Stomach smooth muscle (tissue), 2 donors: ENCODE data around the gene PRSS16.

Experiments used
- H3K27ac ChIP-seq: one replicate; pipeline ENCODE4 v1.7.0; 2013; ENCODE audit warnings: mild to moderate bottlenecking, low read length, inconsistent platforms
- H3K27me3 ChIP-seq, 2 donors: one replicate each; pipeline ENCODE4 v1.7.0; 2013; ENCODE audit warnings: low read length in 2 of 2; ENCODE audit not compliant: insufficient read depth in 2 of 2, control insufficient read depth in 1 of 2
- H3K36me3 ChIP-seq, 2 donors: one replicate each; pipeline ENCODE4 v1.7.0; 2013; ENCODE audit warnings: low read length in 2 of 2; ENCODE audit not compliant: control insufficient read depth in 2 of 2, insufficient read depth in 2 of 2
- H3K4me1 ChIP-seq: one replicate; pipeline ENCODE4 v1.7.0; 2013; ENCODE audit warnings: low read length; ENCODE audit not compliant: control insufficient read depth, insufficient read depth
- H3K4me3 ChIP-seq, 2 donors: one replicate each; pipeline ENCODE4 v1.7.0; 2013; ENCODE audit warnings: low read length in 2 of 2
- H3K9ac ChIP-seq, 2 donors: one replicate each; pipeline ENCODE4 v1.7.0; 2013; ENCODE audit warnings: low read length in 2 of 2, mild to moderate bottlenecking in 1 of 2
- H3K9me3 ChIP-seq, 2 donors: one replicate each; pipeline ENCODE4 v1.7.0; 2013; ENCODE audit warnings: low read length in 2 of 2; ENCODE audit not compliant: control insufficient read depth in 2 of 2
- donor health status: healthy.
- donor health status: Pancreatic carcinoma.

PRSS16 gene

GRCh38 chr6:27296106-27296783 lies 48.7 kb downstream of the PRSS16 start:
- Histone ChIP-seq H3K36me3 (no peaks in the 10 kb centered on the region), H3K9me3 (peaks cover 0 to 10% of the 10 kb centered on the region in 2 donors), H3K4me1 (no peaks in the 10 kb centered on the region), H3K9ac (no peak overlapping the region), H3K27me3 (peaks cover 35 to 60% of the 10 kb centered on the region in 2 donors), H3K27ac (no peak overlapping the region), H3K4me3 (peak overlapping the region in 1 of 2 donors; percentile 22)

GRCh38 chr6:27297484-27297856 lies 50.0 kb downstream of the PRSS16 start:
- no peaks in the 10 kb centered on the region for H3K36me3 ChIP-seq
- no peaks in the 10 kb centered on the region for H3K4me1 ChIP-seq
- no peak overlapping the region for H3K9ac ChIP-seq
- H3K4me3 ChIP-seq: no peak overlapping the region
- H3K27me3 ChIP-seq: peaks cover 34 to 61% of the 10 kb centered on the region in 2 donors
- H3K27ac ChIP-seq: no peak overlapping the region
- H3K9me3 ChIP-seq: peaks cover 0 to 6% of the 10 kb centered on the region in 2 donors

- no peak overlapping the region for H3K9ac ChIP-seq
- peaks cover 4 to 6% of the 10 kb centered on the region in 2 donors for H3K9me3 ChIP-seq
- H3K4me1 ChIP-seq: no peaks in the 10 kb centered on the region
- H3K27me3 ChIP-seq: peaks cover 38 to 65% of the 10 kb centered on the region in 2 donors
- no peak overlapping the region for H3K4me3 ChIP-seq
- no peaks in the 10 kb centered on the region for H3K36me3 ChIP-seq
- no peak overlapping the region for H3K27ac ChIP-seq
Measured at GRCh38 chr6:27297857-27298730, 50.6 kb downstream of the PRSS16 start.

GRCh38 chr6:27303613-27304272 lies 56.2 kb downstream of the PRSS16 start:
- H3K27me3 ChIP-seq: peaks cover 15 to 42% of the 10 kb centered on the region in 2 donors

More at GRCh38 chr6:27303613-27304272, 56.2 kb downstream of the PRSS16 start:
- Histone ChIP-seq H3K4me3 (no peak overlapping the region), H3K9me3 (peaks cover 2 to 9% of the 10 kb centered on the region in 2 donors), H3K4me1 (no peaks in the 10 kb centered on the region), H3K9ac (no peak overlapping the region), H3K36me3 (no peaks in the 10 kb centered on the region), H3K27ac (no peak overlapping the region)
